22Rv1 (cell line): ENCODE measurements around the gene ASPRV1.

ENCODE experiments used
- H3K27ac ChIP-seq: fragments of 450-650 bp; 2 replicates; pipeline ENCODE4 v1.5.1; 2017
- CTCF ChIP-seq: fragments of 450-650 bp; IDR thresholded peaks from 2 replicates; pipeline ENCODE4 v1.5.1; 2017; ENCODE audit warnings: mild to moderate bottlenecking
- ZFX ChIP-seq: fragments of 450-650 bp; IDR thresholded peaks from 2 replicates; pipeline ENCODE4 v1.6.1; 2017; ENCODE audit warnings: antibody characterized with exemption, borderline replicate concordance

Gene ASPRV1

GRCh38 chr2:69960821-69961220 lies 610 bp downstream of the ASPRV1 start:
- TF ChIP-seq ZFX (no peak), CTCF (no peak)
- H3K27ac ChIP-seq = no peak overlapping the region

- H3K27ac ChIP-seq = no peak overlapping the region
- no peak for TF ChIP-seq CTCF
- TF ChIP-seq ZFX = no peak
Measured at GRCh38 chr2:69959425-69959824, 2.0 kb downstream of the ASPRV1 start.

GRCh38 chr2:69958480-69958879 lies 3.0 kb downstream of the ASPRV1 start:
- TF ChIP-seq ZFX (no peak), CTCF (no peak)
- H3K27ac ChIP-seq = no peak overlapping the region

GRCh38 chr2:69957965-69958364 lies 3.5 kb downstream of the ASPRV1 start:
- TF ChIP-seq ZFX (no peak), CTCF (no peak)
- H3K27ac ChIP-seq = no peak overlapping the region

GRCh38 chr2:69956475-69956979 lies 4.9 kb downstream of the ASPRV1 start:
- H3K27ac ChIP-seq = no peak overlapping the region
- TF ChIP-seq CTCF (no peak), ZFX (no peak)

GRCh38 chr2:69955029-69955428 lies 6.4 kb downstream of the ASPRV1 start:
- H3K27ac ChIP-seq = no peak overlapping the region
- TF ChIP-seq ZFX = no peak
- TF ChIP-seq CTCF = no peak

- no peak for TF ChIP-seq ZFX
- no peak for TF ChIP-seq CTCF
- H3K27ac ChIP-seq = no peak overlapping the region
Measured at GRCh38 chr2:69954084-69954483, 7.3 kb downstream of the ASPRV1 start.
